IgD-negative memory B cell (primary cell): ENCODE measurements around the gene IYD. TPM values are rescaled to one million over a fixed set of nuclear protein-coding genes. Genes with fewer than 3 reads are reported as not detected.

Source experiments
- H3K27ac Mint-ChIP-seq, 3 donors: one replicate each; pipeline ENCODE4 v1.8.0; 2020 to 2022; ENCODE audit warnings: mild to moderate bottlenecking in 3 of 3, mixed read lengths in 3 of 3, moderate library complexity in 1 of 3
- H3K27me3 Mint-ChIP-seq: one replicate; pipeline ENCODE4 v1.8.0; 2021; ENCODE audit warnings: mixed read lengths
- H3K36me3 Mint-ChIP-seq: one replicate; pipeline ENCODE4 v1.8.0; 2020; ENCODE audit warnings: mild to moderate bottlenecking, mixed read lengths
- H3K4me1 Mint-ChIP-seq, 3 donors: one replicate each; pipeline ENCODE4 v1.8.0; 2020 to 2022; ENCODE audit warnings: mixed read lengths in 3 of 3, mild to moderate bottlenecking in 1 of 3
- H3K4me3 Mint-ChIP-seq, 4 donors: one replicate each; pipeline ENCODE4 v1.8.0; 2020 to 2022; ENCODE audit warnings: mild to moderate bottlenecking in 4 of 4, mixed read lengths in 4 of 4, moderate library complexity in 3 of 4
- H3K9me3 Mint-ChIP-seq, 3 donors: one replicate each; pipeline ENCODE4 v1.8.0; 2020 to 2021; ENCODE audit warnings: mixed read lengths in 3 of 3, mild to moderate bottlenecking in 1 of 3
- polyA plus RNA-seq: library from polyadenylated mRNA; unstranded; fragments of 300-500 nt; fragmentation: Illumina TruSeq; gene quantifications from one replicate; pipeline ENCODE4 v1.2.3, GENCODE V29; 2021

IYD gene
- polyA plus RNA-seq, 1 donor from 2014 or later: not detected

- peaks cover 4 to 15% (median 9%) of the 10 kb centered on the region in 3 donors for H3K9me3 Mint-ChIP-seq
- H3K4me3 Mint-ChIP-seq: no peak overlapping the region
- peaks cover 8% of the 10 kb centered on the region for H3K27me3 Mint-ChIP-seq
- H3K4me1 Mint-ChIP-seq: no peaks in the 10 kb centered on the region
- no peak overlapping the region for H3K27ac Mint-ChIP-seq
- no peaks in the 10 kb centered on the region for H3K36me3 Mint-ChIP-seq
Observed at GRCh38 chr6:150403458-150404246, 34.8 kb downstream of the IYD start.

GRCh38 chr6:150406948-150407347 is 38.1 kb downstream of the IYD start:
- H3K27ac Mint-ChIP-seq: no peak overlapping the region
- H3K4me3 Mint-ChIP-seq: no peak overlapping the region
- peaks cover 18% of the 10 kb centered on the region for H3K27me3 Mint-ChIP-seq
- H3K9me3 Mint-ChIP-seq: peaks cover 4 to 15% (median 9%) of the 10 kb centered on the region in 3 donors
- peaks cover under 1% of the 10 kb centered on the region for H3K36me3 Mint-ChIP-seq
- peaks cover 4 to 5% (median 5%) of the 10 kb centered on the region in 3 donors for H3K4me1 Mint-ChIP-seq

GRCh38 chr6:150408842-150409241 is 40.0 kb downstream of the IYD start:
- Mint-ChIP-seq H3K4me3 (no peak overlapping the region), H3K27ac (no peak overlapping the region), H3K4me1 (peaks cover 4 to 5% (median 5%) of the 10 kb centered on the region in 3 donors), H3K27me3 (peaks cover 22% of the 10 kb centered on the region), H3K36me3 (peaks cover 5% of the 10 kb centered on the region), H3K9me3 (peaks cover 4 to 15% (median 9%) of the 10 kb centered on the region in 3 donors)

GRCh38 chr6:150409576-150410066 is 40.8 kb downstream of the IYD start:
- Mint-ChIP-seq H3K9me3 (peaks cover 4 to 15% (median 9%) of the 10 kb centered on the region in 3 donors), H3K27ac (peak overlapping the region in 1 of 3 donors; percentile 54), H3K36me3 (peaks cover 5% of the 10 kb centered on the region), H3K4me3 (no peak overlapping the region), H3K4me1 (peaks cover 4 to 5% (median 5%) of the 10 kb centered on the region in 3 donors), H3K27me3 (peaks cover 23% of the 10 kb centered on the region)

GRCh38 chr6:150410399-150410798 is 41.6 kb downstream of the IYD start:
- Mint-ChIP-seq H3K27me3 (peaks cover 25% of the 10 kb centered on the region), H3K27ac (no peak overlapping the region), H3K4me1 (peaks cover 4 to 5% (median 5%) of the 10 kb centered on the region in 3 donors), H3K36me3 (peaks cover 5% of the 10 kb centered on the region), H3K9me3 (peaks cover 2 to 9% (median 4%) of the 10 kb centered on the region in 3 donors), H3K4me3 (no peak overlapping the region)

- Mint-ChIP-seq H3K27me3 (peaks cover 25% of the 10 kb centered on the region), H3K9me3 (peaks cover 0 to 7% (median 3%) of the 10 kb centered on the region in 3 donors), H3K4me3 (no peak overlapping the region), H3K4me1 (peaks cover 4 to 5% (median 5%) of the 10 kb centered on the region in 3 donors), H3K36me3 (peaks cover 5% of the 10 kb centered on the region), H3K27ac (no peak overlapping the region)
Observed at GRCh38 chr6:150410906-150411305, 42.1 kb downstream of the IYD start.

- Mint-ChIP-seq H3K27me3 (peaks cover 23% of the 10 kb centered on the region), H3K36me3 (peaks cover 5% of the 10 kb centered on the region), H3K9me3 (no peaks in the 10 kb centered on the region), H3K27ac (no peak overlapping the region), H3K4me3 (no peak overlapping the region), H3K4me1 (peaks cover 4 to 5% (median 5%) of the 10 kb centered on the region in 3 donors)
Observed at GRCh38 chr6:150412221-150412620, 43.4 kb downstream of the IYD start.

GRCh38 chr6:150413198-150413597 is 44.4 kb downstream of the IYD start:
- H3K27me3 Mint-ChIP-seq: peaks cover 23% of the 10 kb centered on the region
- no peak overlapping the region for H3K27ac Mint-ChIP-seq
- peaks cover 4 to 7% (median 6%) of the 10 kb centered on the region in 3 donors for H3K4me1 Mint-ChIP-seq
- peaks cover 5% of the 10 kb centered on the region for H3K36me3 Mint-ChIP-seq
- no peaks in the 10 kb centered on the region for H3K9me3 Mint-ChIP-seq
- no peak overlapping the region for H3K4me3 Mint-ChIP-seq

- Mint-ChIP-seq H3K27me3 (peaks cover 21% of the 10 kb centered on the region), H3K4me1 (peaks cover 7 to 11% (median 8%) of the 10 kb centered on the region in 3 donors)
Observed at GRCh38 chr6:150413781-150414281, 45.0 kb downstream of the IYD start.

GRCh38 chr6:150416128-150416527 is 47.3 kb downstream of the IYD start:
- peaks cover 3 to 8% (median 3%) of the 10 kb centered on the region in 3 donors for H3K4me1 Mint-ChIP-seq
- H3K36me3 Mint-ChIP-seq: peaks cover 5% of the 10 kb centered on the region
- no peak overlapping the region for H3K4me3 Mint-ChIP-seq
- no peaks in the 10 kb centered on the region for H3K9me3 Mint-ChIP-seq
- H3K27me3 Mint-ChIP-seq: peaks cover 18% of the 10 kb centered on the region
- no peak overlapping the region for H3K27ac Mint-ChIP-seq

More at GRCh38 chr6:150413781-150414281, 45.0 kb downstream of the IYD start:
- Mint-ChIP-seq H3K4me3 (no peak overlapping the region), H3K36me3 (peaks cover 5% of the 10 kb centered on the region), H3K27ac (no peak overlapping the region), H3K9me3 (no peaks in the 10 kb centered on the region)

- Mint-ChIP-seq H3K36me3 (peaks cover 2% of the 10 kb centered on the region), H3K4me3 (peak overlapping the region in 1 of 4 donors; percentile 18), H3K9me3 (no peaks in the 10 kb centered on the region), H3K4me1 (peaks cover 3 to 8% (median 3%) of the 10 kb centered on the region in 3 donors), H3K27me3 (peaks cover 11% of the 10 kb centered on the region), H3K27ac (no peak overlapping the region)
Observed at GRCh38 chr6:150417250-150417649, 48.4 kb downstream of the IYD start.

GRCh38 chr6:150417899-150418826 is 49.4 kb downstream of the IYD start:
- Mint-ChIP-seq H3K36me3 (no peaks in the 10 kb centered on the region), H3K4me3 (peak overlapping the region; percentile 83 to 94 (median 92)), H3K27ac (peak overlapping the region; percentile 34 to 93 (median 42)), H3K9me3 (no peaks in the 10 kb centered on the region), H3K4me1 (peaks cover 3 to 8% (median 3%) of the 10 kb centered on the region in 3 donors), H3K27me3 (peaks cover 5% of the 10 kb centered on the region)

- H3K27me3 Mint-ChIP-seq: peaks cover 5% of the 10 kb centered on the region
- peak overlapping the region; percentile 34 to 93 (median 42) for H3K27ac Mint-ChIP-seq
- H3K9me3 Mint-ChIP-seq: no peaks in the 10 kb centered on the region
- H3K36me3 Mint-ChIP-seq: no peaks in the 10 kb centered on the region
- peak overlapping the region; percentile 83 to 94 (median 92) for H3K4me3 Mint-ChIP-seq
- H3K4me1 Mint-ChIP-seq: peaks cover 3 to 8% (median 3%) of the 10 kb centered on the region in 3 donors
Observed at GRCh38 chr6:150418827-150419594, 50.2 kb downstream of the IYD start.

- no peak overlapping the region for H3K27ac Mint-ChIP-seq
- H3K36me3 Mint-ChIP-seq: no peaks in the 10 kb centered on the region
- H3K27me3 Mint-ChIP-seq: no peaks in the 10 kb centered on the region
- H3K4me3 Mint-ChIP-seq: peak overlapping the region in 1 of 4 donors; percentile 92
- no peaks in the 10 kb centered on the region for H3K9me3 Mint-ChIP-seq
- H3K4me1 Mint-ChIP-seq: peaks cover 3 to 8% (median 3%) of the 10 kb centered on the region in 3 donors
Observed at GRCh38 chr6:150420428-150420827, 51.6 kb downstream of the IYD start.
